Measurements from ENCODE around the gene LRCH2. TPM values are rescaled to one million over a fixed set of nuclear protein-coding genes. Genes with fewer than 3 reads are reported as not detected.
A peak's percentile ranks its signal among the peaks of the same experiment; 100 is the strongest.

Gene LRCH2
- total RNA-seq, 4 donors from 2014 or later, result 3.3 to 7.1 (median 5.7) TPM

- 63 to 69% methylated on average over 2 of the region's 2 CpGs for WGBS, 2 donors
- Histone ChIP-seq H3K9me3 (no peaks in the 10 kb centered on the region), H3K27me3 (peaks cover 0 to 18% of the 10 kb centered on the region in 2 donors), H3K27ac (no peak overlapping the region), H3K36me3 (no peaks in the 10 kb centered on the region), H3K4me3 (no peak overlapping the region), H3K4me1 (no peaks in the 10 kb centered on the region)
- DNase-seq (ENCODE audit: low spot score in 2 of 2), result no peak
- no peak for TF ChIP-seq EP300 (IDR thresholded peaks at IDR 0.05)
- no peak for TF ChIP-seq CTCF (IDR thresholded peaks at IDR 0.05)
- no peak for TF ChIP-seq POLR2A (IDR thresholded peaks at IDR 0.05)
Measured at GRCh38 chrX:115255003-115255402, 21.1 kb upstream of the LRCH2 start.

- no peak overlapping the region for H3K4me3 ChIP-seq
- no peaks in the 10 kb centered on the region for H3K36me3 ChIP-seq
- TF ChIP-seq CTCF (IDR thresholded peaks at IDR 0.05) (no peak), POLR2A (IDR thresholded peaks at IDR 0.05) (no peak), EP300 (IDR thresholded peaks at IDR 0.05) (no peak)
- no peaks in the 10 kb centered on the region for H3K9me3 ChIP-seq
- WGBS, 2 donors, result 51 to 81% methylated on average over 2 of the region's 2 CpGs
- H3K4me1 ChIP-seq, result no peaks in the 10 kb centered on the region
- H3K27me3 ChIP-seq, result peaks cover 0 to 20% of the 10 kb centered on the region in 2 donors
- no peak overlapping the region for H3K27ac ChIP-seq
- no peak for DNase-seq (ENCODE audit: low spot score in 2 of 2)
Measured at GRCh38 chrX:115251458-115252233, 17.8 kb upstream of the LRCH2 start.

GRCh38 chrX:115237056-115237455, 3.2 kb upstream of the LRCH2 start:
- peaks cover 0 to 54% of the 10 kb centered on the region in 2 donors for H3K27me3 ChIP-seq
- peak overlapping the region in 1 of 4 donors; percentile 4 for H3K27ac ChIP-seq
- no peak for DNase-seq (ENCODE audit: low spot score in 2 of 2)
- no peaks in the 10 kb centered on the region for H3K4me1 ChIP-seq
- no peaks in the 10 kb centered on the region for H3K9me3 ChIP-seq
- no peak overlapping the region for H3K4me3 ChIP-seq
- WGBS, 2 donors, result 30 to 34% methylated on average over 1 of the region's 1 CpG
- H3K36me3 ChIP-seq, result no peaks in the 10 kb centered on the region
- TF ChIP-seq EP300 (IDR thresholded peaks at IDR 0.05) (no peak), POLR2A (IDR thresholded peaks at IDR 0.05) (no peak), CTCF (IDR thresholded peaks at IDR 0.05) (no peak)

GRCh38 chrX:115236560-115236959, 2.7 kb upstream of the LRCH2 start:
- peaks cover 0 to 59% of the 10 kb centered on the region in 2 donors for H3K27me3 ChIP-seq
- H3K4me1 ChIP-seq, result no peaks in the 10 kb centered on the region
- DNase-seq (ENCODE audit: low spot score in 2 of 2), result no peak
- no peak for TF ChIP-seq CTCF (IDR thresholded peaks at IDR 0.05)
- no peak for TF ChIP-seq EP300 (IDR thresholded peaks at IDR 0.05)
- no peak for TF ChIP-seq POLR2A (IDR thresholded peaks at IDR 0.05)
- no peaks in the 10 kb centered on the region for H3K36me3 ChIP-seq
- H3K27ac ChIP-seq, result peak overlapping the region in 1 of 4 donors; percentile 4
- no peak overlapping the region for H3K4me3 ChIP-seq
- no peaks in the 10 kb centered on the region for H3K9me3 ChIP-seq

GRCh38 chrX:115234461-115234860, 565 bp upstream of the LRCH2 start:
- H3K27me3 ChIP-seq, result peaks cover 0 to 67% of the 10 kb centered on the region in 2 donors
- peak overlapping the region in 1 of 4 donors; percentile 87 for H3K27ac ChIP-seq
- 7 to 21% methylated on average over 3 of the region's 3 CpGs for WGBS, 2 donors
- peak overlapping the region; percentile 42 to 70 (median 54) for H3K4me3 ChIP-seq
- no peaks in the 10 kb centered on the region for H3K9me3 ChIP-seq
- DNase-seq (ENCODE audit: low spot score in 2 of 2), result no peak
- TF ChIP-seq EP300 (IDR thresholded peaks at IDR 0.05), result no peak
- TF ChIP-seq POLR2A (IDR thresholded peaks at IDR 0.05), result no peak
- no peak for TF ChIP-seq CTCF (IDR thresholded peaks at IDR 0.05)
- no peaks in the 10 kb centered on the region for H3K4me1 ChIP-seq
- H3K36me3 ChIP-seq, result no peaks in the 10 kb centered on the region

All from tibial nerve (tissue), 4 donors.